Measurements from ENCODE around the gene MAPK9. TPM values are rescaled to one million over a fixed set of nuclear protein-coding genes. Genes with fewer than 3 reads are reported as not detected.
"Not testable (repeated sequence)": the region's sequence is repeated elsewhere in the genome, so short reads cannot be mapped to it uniquely, and the experiment has no call there.

The MAPK9 gene
- total RNA-seq, 1 donor from 2014 or later: 47.4 TPM

DNA sequence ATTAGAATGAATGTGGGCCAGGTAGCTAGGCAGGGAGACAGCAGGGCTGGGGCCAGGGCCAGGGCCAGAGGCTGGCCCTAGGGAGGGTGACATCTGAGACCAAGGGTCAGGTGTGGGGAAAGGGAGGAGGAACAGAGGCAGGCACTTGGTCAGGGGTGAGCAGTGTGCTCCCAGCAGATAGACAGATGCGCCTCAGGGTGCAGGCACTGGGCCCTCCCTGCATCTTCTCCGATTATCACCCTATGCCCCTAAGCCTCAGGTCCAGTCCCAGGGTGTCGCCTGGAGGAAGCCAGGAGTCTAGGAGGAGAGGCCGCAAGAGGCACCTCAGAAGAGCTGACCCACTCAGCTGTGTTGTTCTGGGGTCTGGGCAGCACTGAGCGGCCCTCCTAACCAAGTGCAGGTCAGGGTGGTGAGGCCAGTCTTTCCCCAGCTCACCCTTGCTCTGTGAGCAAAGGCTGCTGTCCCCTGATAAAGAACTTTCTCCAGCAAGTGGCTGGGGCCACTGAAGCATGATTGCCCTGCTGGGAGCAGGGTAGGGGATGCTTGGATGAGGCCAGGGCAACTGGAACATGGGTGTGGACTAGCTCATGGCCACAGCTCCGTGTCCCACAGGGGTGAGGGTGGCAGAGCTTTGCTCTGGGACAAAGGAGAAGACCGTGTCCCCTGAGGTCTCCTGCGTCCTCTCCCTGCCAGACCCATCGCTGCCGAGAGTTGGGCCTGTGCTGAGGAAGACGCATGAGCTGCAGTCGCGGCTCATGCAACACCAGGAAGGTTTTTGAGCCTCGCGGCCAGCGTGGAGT is 80.7 kb downstream of the MAPK9 start:
- Mint-ChIP-seq H3K27ac (ENCODE audit: unreplicated experiment) (no peak overlapping the region), H3K4me3 (ENCODE audit: unreplicated experiment) (no peak overlapping the region), H3K4me1 (ENCODE audit: low read depth, unreplicated experiment) (peaks cover 10% of the 10 kb centered on the region), H3K36me3 (ENCODE audit: unreplicated experiment) (peaks cover 8% of the 10 kb centered on the region), H3K27me3 (ENCODE audit: unreplicated experiment) (peaks cover 18% of the 10 kb centered on the region), H3K9me3 (ENCODE audit: unreplicated experiment) (peaks cover 16% of the 10 kb centered on the region)
- TF ChIP-seq, protein P1, sequence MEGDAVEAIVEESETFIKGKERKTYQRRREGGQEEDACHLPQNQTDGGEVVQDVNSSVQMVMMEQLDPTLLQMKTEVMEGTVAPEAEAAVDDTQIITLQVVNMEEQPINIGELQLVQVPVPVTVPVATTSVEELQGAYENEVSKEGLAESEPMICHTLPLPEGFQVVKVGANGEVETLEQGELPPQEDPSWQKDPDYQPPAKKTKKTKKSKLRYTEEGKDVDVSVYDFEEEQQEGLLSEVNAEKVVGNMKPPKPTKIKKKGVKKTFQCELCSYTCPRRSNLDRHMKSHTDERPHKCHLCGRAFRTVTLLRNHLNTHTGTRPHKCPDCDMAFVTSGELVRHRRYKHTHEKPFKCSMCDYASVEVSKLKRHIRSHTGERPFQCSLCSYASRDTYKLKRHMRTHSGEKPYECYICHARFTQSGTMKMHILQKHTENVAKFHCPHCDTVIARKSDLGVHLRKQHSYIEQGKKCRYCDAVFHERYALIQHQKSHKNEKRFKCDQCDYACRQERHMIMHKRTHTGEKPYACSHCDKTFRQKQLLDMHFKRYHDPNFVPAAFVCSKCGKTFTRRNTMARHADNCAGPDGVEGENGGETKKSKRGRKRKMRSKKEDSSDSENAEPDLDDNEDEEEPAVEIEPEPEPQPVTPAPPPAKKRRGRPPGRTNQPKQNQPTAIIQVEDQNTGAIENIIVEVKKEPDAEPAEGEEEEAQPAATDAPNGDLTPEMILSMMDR (IDR thresholded peaks at IDR 0.05; ENCODE audit: partially characterized antibody, unreplicated experiment): no peak
- DNase-seq: no peak

- not testable (repeated sequence) for DNase-seq; H3K4me3 Mint-ChIP-seq (ENCODE audit: unreplicated experiment); H3K36me3 Mint-ChIP-seq (ENCODE audit: unreplicated experiment); H3K27ac Mint-ChIP-seq (ENCODE audit: unreplicated experiment); H3K4me1 Mint-ChIP-seq (ENCODE audit: low read depth, unreplicated experiment)
- Mint-ChIP-seq H3K9me3 (ENCODE audit: unreplicated experiment) (peaks cover 11% of the 10 kb centered on the region), H3K27me3 (ENCODE audit: unreplicated experiment) (peaks cover 18% of the 10 kb centered on the region)
Measured at GRCh38 chr5:180210077-180210476, 81.8 kb downstream of the MAPK9 start.

- Mint-ChIP-seq H3K4me1 (ENCODE audit: low read depth, unreplicated experiment) (peaks cover 10% of the 10 kb centered on the region), H3K27me3 (ENCODE audit: unreplicated experiment) (peaks cover 16% of the 10 kb centered on the region), H3K27ac (ENCODE audit: unreplicated experiment) (peak within 1 kb of the TSS; percentile 34), H3K36me3 (ENCODE audit: unreplicated experiment) (no peaks in the 10 kb centered on the region), H3K9me3 (ENCODE audit: unreplicated experiment) (peaks cover 11% of the 10 kb centered on the region), H3K4me3 (ENCODE audit: unreplicated experiment) (peak within 1 kb of the TSS; percentile 92)
- TF ChIP-seq, protein P1 (IDR thresholded peaks at IDR 0.05; ENCODE audit: partially characterized antibody, unreplicated experiment): no peak
- DNase-seq: peak; percentile 88
Measured at GRCh38 chr5:180209137-180209581, 82.7 kb downstream of the MAPK9 start, which contains the start of gene RASGEF1C. Gene RASGEF1C, minus strand, starts transcription at chr5:180209211. Its CDS starts 71,159 bp downstream, at chr5:180138052.

- Mint-ChIP-seq H3K9me3 (ENCODE audit: unreplicated experiment) (peaks cover 7% of the 10 kb centered on the region), H3K27me3 (ENCODE audit: unreplicated experiment) (peaks cover 14% of the 10 kb centered on the region), H3K4me3 (ENCODE audit: unreplicated experiment) (peak overlapping the region; percentile 92), H3K4me1 (ENCODE audit: low read depth, unreplicated experiment) (peaks cover 10% of the 10 kb centered on the region), H3K27ac (ENCODE audit: unreplicated experiment) (peak overlapping the region; percentile 34), H3K36me3 (ENCODE audit: unreplicated experiment) (no peaks in the 10 kb centered on the region)
- peak; percentile 64 for DNase-seq
- TF ChIP-seq, protein P1 (IDR thresholded peaks at IDR 0.05; ENCODE audit: partially characterized antibody, unreplicated experiment): no peak
Measured at GRCh38 chr5:180208435-180209081, 83.3 kb downstream of the MAPK9 start.

GRCh38 chr5:180208038-180208434 is 83.8 kb downstream of the MAPK9 start:
- DNase-seq: no peak
- Mint-ChIP-seq H3K36me3 (ENCODE audit: unreplicated experiment) (no peaks in the 10 kb centered on the region), H3K9me3 (ENCODE audit: unreplicated experiment) (peaks cover 6% of the 10 kb centered on the region), H3K27me3 (ENCODE audit: unreplicated experiment) (peaks cover 11% of the 10 kb centered on the region), H3K4me1 (ENCODE audit: low read depth, unreplicated experiment) (peaks cover 10% of the 10 kb centered on the region), H3K4me3 (ENCODE audit: unreplicated experiment) (peak overlapping the region; percentile 92), H3K27ac (ENCODE audit: unreplicated experiment) (peak overlapping the region; percentile 34)
- TF ChIP-seq, protein P1 (IDR thresholded peaks at IDR 0.05; ENCODE audit: partially characterized antibody, unreplicated experiment): no peak
